CD4-positive, alpha-beta T cell treated with Interleukin-2 at 100 ng/mL for 4 hours (primary cell): ENCODE data around the gene RELT.
A peak's percentile ranks its signal among the peaks of the same experiment; 100 is the strongest.

Experiments used
- DNase-seq: peaks from one replicate; pipeline ENCODE4 v3.0.0-alpha.2; 2020; ENCODE audit warnings: low spot score

The RELT gene

GRCh38 chr11:73404506-73405145 lies 28.4 kb downstream of the RELT start:
- no peak for DNase-seq

- DNase-seq: no peak
Observed at GRCh38 chr11:73405146-73405510, 28.9 kb downstream of the RELT start.

- no peak for DNase-seq
Observed at GRCh38 chr11:73406131-73406530, 29.9 kb downstream of the RELT start.

GRCh38 chr11:73406619-73407018 lies 30.4 kb downstream of the RELT start:
- DNase-seq: no peak

- no peak for DNase-seq
Observed at GRCh38 chr11:73409431-73409830, 33.2 kb downstream of the RELT start.

- no peak for DNase-seq
Observed at GRCh38 chr11:73410627-73411026, 34.4 kb downstream of the RELT start.

GRCh38 chr11:73411031-73411430 lies 34.8 kb downstream of the RELT start:
- DNase-seq: no peak

GRCh38 chr11:73412308-73412707 lies 36.1 kb downstream of the RELT start:
- no peak for DNase-seq

- no peak for DNase-seq
Observed at GRCh38 chr11:73413256-73413655, 37.1 kb downstream of the RELT start.

- DNase-seq: no peak
Observed at GRCh38 chr11:73414977-73415651, 38.9 kb downstream of the RELT start.

- no peak for DNase-seq
Observed at GRCh38 chr11:73415854-73416615, 39.8 kb downstream of the RELT start.

- DNase-seq: no peak
Observed at GRCh38 chr11:73416786-73417185, 40.6 kb downstream of the RELT start.

GRCh38 chr11:73420136-73420535 lies 43.9 kb downstream of the RELT start:
- no peak for DNase-seq

GRCh38 chr11:73422886-73423285 lies 46.7 kb downstream of the RELT start:
- no peak for DNase-seq

GRCh38 chr11:73423506-73423905 lies 47.3 kb downstream of the RELT start:
- no peak for DNase-seq

GRCh38 chr11:73425108-73425507 lies 48.9 kb downstream of the RELT start:
- peak; percentile 5 for DNase-seq

- DNase-seq: no peak
Observed at GRCh38 chr11:73426219-73426850, 50.1 kb downstream of the RELT start.

GRCh38 chr11:73428227-73428626 lies 52.0 kb downstream of the RELT start:
- no peak for DNase-seq

- DNase-seq: no peak
Observed at GRCh38 chr11:73428699-73429098, 52.5 kb downstream of the RELT start.

GRCh38 chr11:73429121-73429750 lies 53.0 kb downstream of the RELT start:
- DNase-seq: no peak

GRCh38 chr11:73430326-73430725 lies 54.1 kb downstream of the RELT start:
- DNase-seq: no peak

GRCh38 chr11:73431396-73431795 lies 55.2 kb downstream of the RELT start:
- no peak for DNase-seq
